ENCODE measurements around the gene CASP3.

CASP3 gene

DNA sequence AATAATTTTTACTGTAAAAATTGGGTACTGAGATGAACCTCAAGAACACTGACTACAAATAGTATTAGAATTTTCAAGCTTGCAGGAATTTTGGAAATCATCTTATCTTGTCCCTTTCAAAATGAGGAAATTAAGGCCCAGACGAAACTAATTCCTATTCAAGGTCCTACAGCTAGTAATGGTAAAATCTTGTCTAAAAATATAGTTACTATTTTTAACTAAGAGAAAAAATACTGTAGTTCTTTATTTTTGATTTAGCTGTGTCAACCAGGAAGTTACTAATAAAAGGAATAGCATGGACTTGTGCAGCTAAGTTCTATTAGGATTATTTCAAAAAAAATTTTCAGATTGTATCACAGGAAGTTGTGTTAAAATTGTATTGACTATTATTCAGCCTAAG, 13.0 kb upstream of the CASP3 start:
- TF ChIP-seq SIN3A (IDR thresholded peaks at IDR 0.05; ENCODE audit: borderline replicate concordance, insufficient read depth, low read length), result no peak
- no peak for TF ChIP-seq TAF1 (IDR thresholded peaks at IDR 0.05; ENCODE audit: borderline replicate concordance, insufficient read depth, low read length)
- TF ChIP-seq POLR2AphosphoS5 (IDR thresholded peaks at IDR 0.05; ENCODE audit: low read depth, low read length), result no peak
- TF ChIP-seq FOXP2 (optimal IDR thresholded peaks at IDR 0.05; ENCODE audit: borderline replicate concordance, extremely low read depth, extremely low read length, insufficient read depth), result no peak
- TF ChIP-seq, protein P1, sequence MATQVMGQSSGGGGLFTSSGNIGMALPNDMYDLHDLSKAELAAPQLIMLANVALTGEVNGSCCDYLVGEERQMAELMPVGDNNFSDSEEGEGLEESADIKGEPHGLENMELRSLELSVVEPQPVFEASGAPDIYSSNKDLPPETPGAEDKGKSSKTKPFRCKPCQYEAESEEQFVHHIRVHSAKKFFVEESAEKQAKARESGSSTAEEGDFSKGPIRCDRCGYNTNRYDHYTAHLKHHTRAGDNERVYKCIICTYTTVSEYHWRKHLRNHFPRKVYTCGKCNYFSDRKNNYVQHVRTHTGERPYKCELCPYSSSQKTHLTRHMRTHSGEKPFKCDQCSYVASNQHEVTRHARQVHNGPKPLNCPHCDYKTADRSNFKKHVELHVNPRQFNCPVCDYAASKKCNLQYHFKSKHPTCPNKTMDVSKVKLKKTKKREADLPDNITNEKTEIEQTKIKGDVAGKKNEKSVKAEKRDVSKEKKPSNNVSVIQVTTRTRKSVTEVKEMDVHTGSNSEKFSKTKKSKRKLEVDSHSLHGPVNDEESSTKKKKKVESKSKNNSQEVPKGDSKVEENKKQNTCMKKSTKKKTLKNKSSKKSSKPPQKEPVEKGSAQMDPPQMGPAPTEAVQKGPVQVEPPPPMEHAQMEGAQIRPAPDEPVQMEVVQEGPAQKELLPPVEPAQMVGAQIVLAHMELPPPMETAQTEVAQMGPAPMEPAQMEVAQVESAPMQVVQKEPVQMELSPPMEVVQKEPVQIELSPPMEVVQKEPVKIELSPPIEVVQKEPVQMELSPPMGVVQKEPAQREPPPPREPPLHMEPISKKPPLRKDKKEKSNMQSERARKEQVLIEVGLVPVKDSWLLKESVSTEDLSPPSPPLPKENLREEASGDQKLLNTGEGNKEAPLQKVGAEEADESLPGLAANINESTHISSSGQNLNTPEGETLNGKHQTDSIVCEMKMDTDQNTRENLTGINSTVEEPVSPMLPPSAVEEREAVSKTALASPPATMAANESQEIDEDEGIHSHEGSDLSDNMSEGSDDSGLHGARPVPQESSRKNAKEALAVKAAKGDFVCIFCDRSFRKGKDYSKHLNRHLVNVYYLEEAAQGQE (IDR thresholded peaks at IDR 0.05; ENCODE audit: insufficient read depth in 1 of 2, low read depth in 2 of 2, low read length in 2 of 2), result no peak

DNA sequence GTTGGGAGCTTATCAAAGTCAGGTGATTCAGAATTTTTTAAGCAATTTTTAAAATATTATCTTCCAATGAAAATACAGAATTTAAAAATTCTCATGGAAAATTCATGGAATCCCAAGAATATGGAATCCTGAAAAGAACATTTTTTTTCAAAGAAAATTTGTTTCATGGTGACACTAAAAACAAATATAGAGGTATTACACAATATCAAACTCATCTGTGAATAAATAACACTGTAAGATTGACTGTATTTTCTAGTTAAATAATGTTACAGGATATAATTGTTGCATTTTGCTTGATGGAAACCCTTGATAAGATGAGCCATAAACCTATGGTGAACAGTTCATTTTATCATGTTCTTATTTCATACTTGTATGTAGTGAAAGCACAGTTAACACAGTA, 11.7 kb upstream of the CASP3 start:
- TF ChIP-seq, protein P1 (IDR thresholded peaks at IDR 0.05; ENCODE audit: insufficient read depth in 1 of 2, low read depth in 2 of 2, low read length in 2 of 2), result no peak
- TF ChIP-seq FOXP2 (optimal IDR thresholded peaks at IDR 0.05; ENCODE audit: borderline replicate concordance, extremely low read depth, extremely low read length, insufficient read depth) (no peak), TAF1 (IDR thresholded peaks at IDR 0.05; ENCODE audit: borderline replicate concordance, insufficient read depth, low read length) (no peak), POLR2AphosphoS5 (IDR thresholded peaks at IDR 0.05; ENCODE audit: low read depth, low read length) (no peak)

DNA sequence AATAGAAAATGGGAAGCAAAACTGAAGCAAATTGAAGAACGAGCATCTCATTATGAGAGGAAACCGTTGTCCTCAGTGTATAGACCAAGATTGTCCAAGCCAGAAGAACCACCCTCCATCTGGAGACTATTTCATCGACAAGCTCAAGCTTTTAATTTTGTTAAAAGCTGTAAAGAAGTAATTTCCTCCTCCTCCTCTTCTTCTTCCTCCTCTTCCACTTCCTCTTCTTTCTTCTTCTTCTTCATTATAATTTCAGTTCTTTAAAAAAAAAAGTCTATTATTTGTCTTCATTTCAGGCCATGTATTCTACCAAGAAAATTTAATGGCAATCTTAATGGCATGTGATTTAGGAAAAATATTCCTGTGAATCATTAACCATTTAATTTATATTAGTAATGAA, 7.9 kb upstream of the CASP3 start:
- TF ChIP-seq TAF1 (IDR thresholded peaks at IDR 0.05; ENCODE audit: borderline replicate concordance, insufficient read depth, low read length) (no peak), POLR2AphosphoS5 (IDR thresholded peaks at IDR 0.05; ENCODE audit: low read depth, low read length) (no peak), FOXP2 (optimal IDR thresholded peaks at IDR 0.05; ENCODE audit: borderline replicate concordance, extremely low read depth, extremely low read length, insufficient read depth) (no peak)

DNA sequence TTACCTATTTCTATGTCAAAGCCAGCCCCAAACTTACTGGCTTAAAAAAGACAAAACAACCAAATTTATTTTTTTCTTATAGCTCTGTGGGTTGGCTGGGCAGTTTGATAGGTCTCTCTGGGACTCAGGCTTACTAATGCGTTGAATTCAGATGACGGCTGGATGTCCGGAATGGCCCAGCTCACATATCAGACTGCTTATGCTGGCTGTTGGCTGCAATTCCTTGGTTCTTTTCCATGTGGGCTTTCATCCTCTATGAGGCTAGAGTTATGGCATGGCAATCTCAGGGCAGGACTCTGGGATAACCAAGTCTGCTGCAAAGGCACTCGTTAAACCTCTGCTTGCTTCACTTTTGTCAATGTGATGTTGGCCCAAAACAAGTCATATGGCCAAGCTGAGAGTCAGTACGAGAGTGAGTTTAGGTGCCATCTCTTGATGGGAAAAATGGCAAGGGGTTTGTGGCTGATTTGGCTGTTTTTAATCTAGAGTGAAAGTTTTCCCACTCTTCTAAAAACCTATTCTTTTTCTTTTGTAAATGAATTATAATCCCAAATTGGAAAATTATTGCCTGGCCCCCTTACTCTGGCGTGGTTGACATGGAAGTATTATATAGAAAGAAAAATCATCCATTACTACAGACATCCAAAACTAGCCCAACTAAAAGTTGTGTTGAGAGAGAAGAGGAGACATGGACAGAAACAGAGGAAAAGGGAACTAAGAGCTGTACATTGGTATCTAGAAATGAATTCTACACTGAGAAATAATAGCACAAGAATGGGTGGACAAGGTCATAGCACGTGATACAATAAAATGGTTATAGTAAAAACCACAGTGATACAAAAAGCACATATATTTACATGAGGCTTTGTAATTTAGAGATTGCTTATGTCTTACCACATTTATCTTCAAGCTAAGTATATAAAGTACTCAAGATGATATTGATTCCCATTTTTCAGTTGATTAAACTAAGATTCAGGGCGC, 6.9 kb upstream of the CASP3 start:
- TF ChIP-seq SIN3A (IDR thresholded peaks at IDR 0.05; ENCODE audit: borderline replicate concordance, insufficient read depth, low read length) (no peak), POLR2AphosphoS5 (IDR thresholded peaks at IDR 0.05; ENCODE audit: low read depth, low read length) (no peak), TAF1 (IDR thresholded peaks at IDR 0.05; ENCODE audit: borderline replicate concordance, insufficient read depth, low read length) (no peak), FOXP2 (optimal IDR thresholded peaks at IDR 0.05; ENCODE audit: borderline replicate concordance, extremely low read depth, extremely low read length, insufficient read depth) (no peak)
- TF ChIP-seq, protein P1 (IDR thresholded peaks at IDR 0.05; ENCODE audit: insufficient read depth in 1 of 2, low read depth in 2 of 2, low read length in 2 of 2), result no peak

DNA sequence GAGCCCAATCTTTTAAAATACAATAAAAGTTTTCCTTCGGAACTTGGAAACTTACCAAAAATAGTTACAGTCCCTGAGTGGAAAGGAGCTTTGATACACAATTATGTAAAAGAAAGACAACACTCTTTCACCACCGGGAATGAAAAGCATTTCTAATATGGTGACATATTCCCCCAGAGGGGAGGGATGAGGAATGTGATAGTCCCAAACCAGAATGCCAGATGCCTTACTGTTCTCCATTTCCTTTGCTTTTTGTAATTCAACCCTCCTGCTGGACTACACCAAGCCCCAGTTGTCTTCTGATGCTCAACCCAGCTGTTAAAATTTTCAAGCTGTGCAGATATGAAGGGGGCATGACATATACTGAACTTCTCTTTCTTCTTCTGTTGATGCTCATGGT, 4.4 kb upstream of the CASP3 start:
- TF ChIP-seq TAF1 (IDR thresholded peaks at IDR 0.05; ENCODE audit: borderline replicate concordance, insufficient read depth, low read length), result no peak
- TF ChIP-seq, protein P1 (IDR thresholded peaks at IDR 0.05; ENCODE audit: insufficient read depth in 1 of 2, low read depth in 2 of 2, low read length in 2 of 2), result no peak
- TF ChIP-seq SIN3A (IDR thresholded peaks at IDR 0.05; ENCODE audit: borderline replicate concordance, insufficient read depth, low read length), result no peak
- no peak for TF ChIP-seq FOXP2 (optimal IDR thresholded peaks at IDR 0.05; ENCODE audit: borderline replicate concordance, extremely low read depth, extremely low read length, insufficient read depth)
- TF ChIP-seq POLR2AphosphoS5 (IDR thresholded peaks at IDR 0.05; ENCODE audit: low read depth, low read length), result no peak
